Adrenal gland (tissue), 19 donors: ENCODE results near the gene PACSIN1. TPM values are rescaled to one million over a fixed set of nuclear protein-coding genes. Genes with fewer than 3 reads are reported as not detected.

Source experiments
- DNase-seq, 7 donors: peaks; one replicate each; pipeline ENCODE4 v3.0.0-alpha.2; 2019 to 2020
- H3K27ac ChIP-seq, 5 donors: fragments of 200-600 bp; sonication (generic) in 4 of 5; 1 replicate in 3 of 5; 2 replicates in 2 of 5; pipeline versions ENCODE4 v1.5.1 to v1.8.0; 2016 to 2020; ENCODE audit warnings: mild to moderate bottlenecking in 1 of 5
- H3K27me3 ChIP-seq: fragments of 200-600 bp; 2 replicates; pipeline ENCODE4 v1.8.0; 2021
- H3K36me3 ChIP-seq, 2 donors: fragments of 200-600 bp; replicated peaks in 1 of 2; 1 replicate in 1 of 2; 2 replicates in 1 of 2; pipeline versions ENCODE4 v1.5.1 to v1.8.0; 2018 to 2022
- H3K4me1 ChIP-seq, 2 donors: fragments of 200-600 bp; replicated peaks in 1 of 2; 1 replicate in 1 of 2; 2 replicates in 1 of 2; pipeline versions ENCODE4 v1.5.1 to v1.8.0; 2018 to 2021
- H3K4me3 ChIP-seq, 4 donors: fragments of 200-600 bp; sonication (generic) in 3 of 4; one replicate each; pipeline ENCODE4 v1.5.1; 2016 to 2018
- H3K9me3 ChIP-seq, 3 donors: fragments of 200-600 bp; sonication (generic) in 1 of 3; replicated peaks in 1 of 3; 1 replicate in 2 of 3; 2 replicates in 1 of 3; pipeline versions ENCODE4 v1.5.1 to v1.8.0; 2016 to 2021
- POLR2A ChIP-seq, 2 donors: fragments of 450-650 bp; IDR thresholded peaks; one replicate each; pipeline ENCODE4 v1.6.1; 2017; ENCODE audit warnings: antibody characterized with exemption in 2 of 2, mild to moderate bottlenecking in 2 of 2, moderate library complexity in 1 of 2
- WGBS, 4 donors: extraction: QIAGEN DNeasy Blood & Tissue Kit in 2 of 4; methylation state at CpG; one replicate each; pipeline versions ENCODE4 v1.1.5 to v1.1.7; 2013 to 2017; 5-methylcytosine and 5-hydroxymethylcytosine counted together
- intact Hi-C, 2 donors: fragments of 100-400 bp; cut with DNase I; formaldehyde crosslinking; loops; one replicate each; pipeline versions ENCODE4 v1.14.1 to v1.15.0; 2022 to 2023
- long read RNA-seq, 10 donors: library from polyadenylated mRNA in 3 of 10; unstranded in 2 of 10; stranded (forward) in 1 of 10; transcript quantifications; one replicate each; pipeline ENCODE4 v2.0.0 and lab custom pipeline, GENCODE V29; 2021 to 2026
- polyA plus RNA-seq, 3 donors: library from polyadenylated mRNA; stranded (reverse); fragments of 200-250 nt in 2 of 3; fragments of 350-450 nt in 1 of 3; fragmentation: Illumina TruSeq in 1 of 3; extraction: RNeasy Lipid Tissue Mini Kit (QIAGEN cat#74804) in 1 of 3; gene quantifications; one replicate each; pipeline ENCODE4 v1.2.3, GENCODE V29; 2013 to 2014
- total RNA-seq, 9 donors: library from RNA; depleted of rRNA in 4 of 9; stranded (reverse); fragments of >200 nt in 4 of 9; fragments of 120-200 nt in 1 of 9; fragmentation: NEBNext Ultra II Directional in 1 of 9; extraction: Animal tissue kit (Norgen Biotek cat#: 25700) in 1 of 9; gene quantifications; one replicate each; pipeline versions ENCODE4 v1.1.0 to v1.2.4, GENCODE V29; 2013 to 2023
- TF ChIP-seq, protein P1 (sequence below), 6 experiments: fragments of 450-650 bp in 4 of 6; fragments of 200-600 bp in 2 of 6; sonication (generic) in 1 of 6; IDR thresholded peaks; 1 replicate in 5 of 6; 2 replicates in 1 of 6; pipeline versions ENCODE4 v1.5.1 to v1.8.0; 2016 to 2021; ENCODE audit warnings: antibody characterized with exemption in 6 of 6, mild to moderate bottlenecking in 2 of 6, moderate library complexity in 1 of 6
- donor health status: healthy with polysubstance abuse.
- donor health status: Bipolar disorder and iron deficiency.
- donor health status: DM: yes; HTN: yes; CAD: no.
- donor health status: DM: no; HTN: no; CAD: no.
- donor health status: DM: no; HTN: no; CAD: no.
- donor health status: DM: yes; HTN: yes; CAD: no.

Gene PACSIN1, protein sequence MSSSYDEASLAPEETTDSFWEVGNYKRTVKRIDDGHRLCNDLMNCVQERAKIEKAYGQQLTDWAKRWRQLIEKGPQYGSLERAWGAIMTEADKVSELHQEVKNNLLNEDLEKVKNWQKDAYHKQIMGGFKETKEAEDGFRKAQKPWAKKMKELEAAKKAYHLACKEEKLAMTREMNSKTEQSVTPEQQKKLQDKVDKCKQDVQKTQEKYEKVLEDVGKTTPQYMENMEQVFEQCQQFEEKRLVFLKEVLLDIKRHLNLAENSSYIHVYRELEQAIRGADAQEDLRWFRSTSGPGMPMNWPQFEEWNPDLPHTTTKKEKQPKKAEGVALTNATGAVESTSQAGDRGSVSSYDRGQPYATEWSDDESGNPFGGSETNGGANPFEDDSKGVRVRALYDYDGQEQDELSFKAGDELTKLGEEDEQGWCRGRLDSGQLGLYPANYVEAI
- total RNA-seq, result 1 to 10 TPM in 3 of 9 donors, under 1 TPM in 4, not detected in 2; 0.19 to 2.9 (median 0.68) TPM
- 1 to 10 TPM in 1 of 3 donors, under 1 TPM in 2; 0.68 to 1.0 (median 0.77) TPM for polyA plus RNA-seq
- long read RNA-seq, donor 1, result 0 reads
- long read RNA-seq, donor 2, result 0 reads
- long read RNA-seq, donor 3, result 0 reads
- long read RNA-seq, donor 4, result 0 reads
- long read RNA-seq, donor 5, full-length matches to known transcripts, result 1 of 3 reads
- long read RNA-seq, donor 5, partial matches to known transcripts, result 0 of 3 reads
- long read RNA-seq, donor 5, other reads (novel, unspliced or antisense), result 2 of 3 reads
- long read RNA-seq, donor 6, partial matches to known transcripts, result 0 of 1 reads
- long read RNA-seq, donor 6, other reads (novel, unspliced or antisense), result 0 of 1 reads
- long read RNA-seq, donor 7, result 0 reads
- long read RNA-seq, donor 8, result 0 reads
- long read RNA-seq, donor 9, result 0 reads
- long read RNA-seq, donor 10, result 0 reads

DNA sequence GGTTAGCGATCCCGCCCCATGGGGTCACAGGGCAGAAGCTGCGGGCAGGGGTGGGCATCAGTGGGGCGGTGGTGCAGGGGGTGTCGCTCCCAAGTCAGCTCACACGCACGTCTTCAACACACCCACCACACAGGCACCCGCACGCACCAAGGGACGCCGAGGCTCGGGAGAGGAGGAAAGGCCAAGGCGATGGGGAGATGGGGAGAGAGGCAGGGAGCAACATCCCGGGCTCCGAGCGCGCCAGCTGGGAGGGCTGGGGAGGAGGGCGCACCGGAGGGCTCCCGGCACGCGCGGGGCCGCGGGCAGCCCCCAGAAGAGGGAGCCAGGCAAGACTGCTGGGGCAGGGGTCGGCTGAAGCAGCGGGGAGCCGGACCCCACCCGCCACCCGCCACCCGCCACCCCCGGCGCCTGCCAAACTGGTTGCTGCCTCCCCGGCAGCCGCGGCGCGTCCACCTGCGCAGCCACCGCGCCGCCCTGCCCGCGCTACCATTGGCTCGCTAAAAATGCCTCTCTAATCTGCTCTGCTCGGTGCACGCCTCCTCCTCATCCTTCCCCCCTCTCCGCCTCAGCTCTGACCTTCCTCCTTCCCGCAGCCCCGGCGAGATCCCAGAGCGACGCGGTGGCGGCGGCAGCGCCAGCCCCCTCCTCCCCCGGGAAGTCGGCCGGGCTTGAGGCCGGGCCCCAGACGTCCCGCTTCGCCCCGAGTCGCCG, at the start of gene PACSIN1:
Gene PACSIN1, plus strand, starts transcription at position 546 of the 711 bp plus-strand sequence. CDS start 60,230 bp downstream, outside the sequence.
- Histone ChIP-seq H3K27ac (no peak within 1 kb of the TSS), H3K9me3 (no peaks in the 10 kb centered on the region), H3K27me3 (no peaks in the 10 kb centered on the region), H3K36me3 (no peaks in the 10 kb centered on the region), H3K4me3 (peak within 1 kb of the TSS in 2 of 4 donors; percentile 16 to 46), H3K4me1 (peaks cover 7 to 20% of the 10 kb centered on the region in 2 donors)
- intact Hi-C loops, result loop anchor here (10.0 kb wide), 1 partner anchor 129 kb away; no protein-coding TSS in a partner anchor
- peak; percentile 33 to 64 (median 49) for DNase-seq
- no peak for TF ChIP-seq POLR2A (IDR thresholded peaks at IDR 0.05)
- TF ChIP-seq, protein P1, sequence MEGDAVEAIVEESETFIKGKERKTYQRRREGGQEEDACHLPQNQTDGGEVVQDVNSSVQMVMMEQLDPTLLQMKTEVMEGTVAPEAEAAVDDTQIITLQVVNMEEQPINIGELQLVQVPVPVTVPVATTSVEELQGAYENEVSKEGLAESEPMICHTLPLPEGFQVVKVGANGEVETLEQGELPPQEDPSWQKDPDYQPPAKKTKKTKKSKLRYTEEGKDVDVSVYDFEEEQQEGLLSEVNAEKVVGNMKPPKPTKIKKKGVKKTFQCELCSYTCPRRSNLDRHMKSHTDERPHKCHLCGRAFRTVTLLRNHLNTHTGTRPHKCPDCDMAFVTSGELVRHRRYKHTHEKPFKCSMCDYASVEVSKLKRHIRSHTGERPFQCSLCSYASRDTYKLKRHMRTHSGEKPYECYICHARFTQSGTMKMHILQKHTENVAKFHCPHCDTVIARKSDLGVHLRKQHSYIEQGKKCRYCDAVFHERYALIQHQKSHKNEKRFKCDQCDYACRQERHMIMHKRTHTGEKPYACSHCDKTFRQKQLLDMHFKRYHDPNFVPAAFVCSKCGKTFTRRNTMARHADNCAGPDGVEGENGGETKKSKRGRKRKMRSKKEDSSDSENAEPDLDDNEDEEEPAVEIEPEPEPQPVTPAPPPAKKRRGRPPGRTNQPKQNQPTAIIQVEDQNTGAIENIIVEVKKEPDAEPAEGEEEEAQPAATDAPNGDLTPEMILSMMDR (IDR thresholded peaks at IDR 0.05), result no peak
- 2 to 5% (median 3%) methylated on average over 10 to 67 of the region's 67 CpGs for WGBS, 4 donors

DNA sequence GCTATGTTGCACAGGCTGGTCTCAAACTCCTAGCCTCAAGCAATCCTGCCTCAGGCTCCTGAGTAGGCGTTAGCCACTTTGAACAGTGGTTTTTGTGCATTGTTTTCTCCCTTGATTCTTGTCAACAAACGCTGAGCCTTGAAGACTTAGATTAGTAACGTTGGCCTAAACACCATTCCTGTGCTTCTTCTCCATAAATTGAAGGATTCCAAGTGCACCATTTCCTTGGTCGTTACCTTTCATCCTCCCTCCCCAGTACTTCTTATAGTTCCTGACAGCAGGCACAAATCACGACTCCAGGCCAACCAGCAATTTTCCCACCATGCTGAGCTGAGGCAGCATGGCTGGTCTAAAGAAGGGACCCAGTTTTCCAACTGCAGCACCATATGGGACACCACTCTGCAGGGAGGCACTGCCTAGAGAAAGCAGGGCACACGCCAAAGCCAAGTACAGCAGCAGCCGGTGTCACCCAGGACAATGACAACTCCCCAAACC, 49.0 kb upstream of the PACSIN1 start:
- peaks cover 8 to 17% of the 10 kb centered on the region in 2 donors for H3K4me1 ChIP-seq
- intact Hi-C loops, result loop anchor here (5.0 kb wide), 3 partner anchors 170 to 220 kb away; partner anchors contain the start of gene SMIM29 (in 1 of the 2)
- 66 to 73% (median 69%) methylated on average over 6 to 7 of the region's 7 CpGs for WGBS, 4 donors
- TF ChIP-seq POLR2A (IDR thresholded peaks at IDR 0.05), result no peak
- TF ChIP-seq, protein P1 (IDR thresholded peaks at IDR 0.05), result no peak
- no peaks in the 10 kb centered on the region for H3K9me3 ChIP-seq
- H3K36me3 ChIP-seq, result peaks cover 0 to 60% of the 10 kb centered on the region in 2 donors
- H3K4me3 ChIP-seq, result no peak overlapping the region
- no peak overlapping the region for H3K27ac ChIP-seq
- no peaks in the 10 kb centered on the region for H3K27me3 ChIP-seq
- no peak for DNase-seq

DNA sequence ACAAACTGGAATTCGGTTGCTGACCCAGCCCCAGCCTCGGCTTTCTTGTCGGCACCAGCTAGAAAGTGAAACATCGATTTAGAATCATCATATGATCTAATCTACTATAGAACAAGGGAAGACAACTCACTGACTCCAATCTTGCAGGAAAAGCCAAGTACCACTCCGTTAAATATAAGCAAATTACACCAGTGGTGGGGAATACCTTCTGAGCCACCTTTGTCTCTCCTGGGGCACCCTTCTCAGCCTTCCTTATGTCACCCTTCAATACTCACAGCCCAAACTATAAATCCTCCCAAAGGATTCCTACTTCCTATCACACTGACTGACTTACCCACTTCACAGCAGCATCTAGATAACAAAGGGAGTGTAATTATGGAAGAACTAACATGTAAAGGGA, 47.5 kb upstream of the PACSIN1 start:
- 75 to 84% (median 81%) methylated on average over 5 of the region's 5 CpGs for WGBS, 4 donors
- peak overlapping the region in 1 of 5 donors; percentile 6 for H3K27ac ChIP-seq
- intact Hi-C loops, result loop anchor here (5.0 kb wide), 3 partner anchors 171 to 221 kb away; partner anchors contain the start of gene SMIM29 (in 1 of the 2)
- no peak overlapping the region for H3K4me3 ChIP-seq
- no peaks in the 10 kb centered on the region for H3K27me3 ChIP-seq
- peaks cover 0 to 75% of the 10 kb centered on the region in 2 donors for H3K36me3 ChIP-seq
- H3K4me1 ChIP-seq, result peaks cover 8 to 23% of the 10 kb centered on the region in 2 donors
- no peaks in the 10 kb centered on the region for H3K9me3 ChIP-seq
- DNase-seq, result no peak
- no peak for TF ChIP-seq POLR2A (IDR thresholded peaks at IDR 0.05)
- TF ChIP-seq, protein P1 (IDR thresholded peaks at IDR 0.05), result no peak
